ENCODE results near the gene BRD3OS. TPM values are rescaled to one million over a fixed set of nuclear protein-coding genes. Genes with fewer than 3 reads are reported as not detected.
"Not testable (repeated sequence)": the region's sequence is repeated elsewhere in the genome, so short reads cannot be mapped to it uniquely, and the experiment has no call there.

BRD3OS gene
- polyA plus RNA-seq, 1 experiment: 23.5 TPM

GRCh38 chr9:134071149-134071548, 45.9 kb downstream of the BRD3OS start:
- no peak overlapping the region for H3K4me3 ChIP-seq (ENCODE audit: low read depth, low read length)
- no peak for DNase-seq (ENCODE audit: low read depth)
- ChIA-PET CTCF (no interaction called here), POLR2A (no interaction called here)
- no peaks in the 10 kb centered on the region for H3K36me3 ChIP-seq (ENCODE audit: control insufficient read depth, insufficient read depth, low read length)
- TF ChIP-seq, protein P1, sequence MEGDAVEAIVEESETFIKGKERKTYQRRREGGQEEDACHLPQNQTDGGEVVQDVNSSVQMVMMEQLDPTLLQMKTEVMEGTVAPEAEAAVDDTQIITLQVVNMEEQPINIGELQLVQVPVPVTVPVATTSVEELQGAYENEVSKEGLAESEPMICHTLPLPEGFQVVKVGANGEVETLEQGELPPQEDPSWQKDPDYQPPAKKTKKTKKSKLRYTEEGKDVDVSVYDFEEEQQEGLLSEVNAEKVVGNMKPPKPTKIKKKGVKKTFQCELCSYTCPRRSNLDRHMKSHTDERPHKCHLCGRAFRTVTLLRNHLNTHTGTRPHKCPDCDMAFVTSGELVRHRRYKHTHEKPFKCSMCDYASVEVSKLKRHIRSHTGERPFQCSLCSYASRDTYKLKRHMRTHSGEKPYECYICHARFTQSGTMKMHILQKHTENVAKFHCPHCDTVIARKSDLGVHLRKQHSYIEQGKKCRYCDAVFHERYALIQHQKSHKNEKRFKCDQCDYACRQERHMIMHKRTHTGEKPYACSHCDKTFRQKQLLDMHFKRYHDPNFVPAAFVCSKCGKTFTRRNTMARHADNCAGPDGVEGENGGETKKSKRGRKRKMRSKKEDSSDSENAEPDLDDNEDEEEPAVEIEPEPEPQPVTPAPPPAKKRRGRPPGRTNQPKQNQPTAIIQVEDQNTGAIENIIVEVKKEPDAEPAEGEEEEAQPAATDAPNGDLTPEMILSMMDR (IDR thresholded peaks at IDR 0.05; ENCODE audit: insufficient read depth, low read depth, low read length): no peak
- peaks cover 16% of the 10 kb centered on the region for H3K27me3 ChIP-seq (ENCODE audit: control insufficient read depth, insufficient read depth, low read length)

- POLR2A ChIA-PET; CTCF ChIA-PET; H3K4me3 ChIP-seq (ENCODE audit: low read depth, low read length); H3K36me3 ChIP-seq (ENCODE audit: control insufficient read depth, insufficient read depth, low read length); DNase-seq (ENCODE audit: low read depth): not testable (repeated sequence)
- H3K27me3 ChIP-seq (ENCODE audit: control insufficient read depth, insufficient read depth, low read length): peaks cover 16% of the 10 kb centered on the region
Measured at GRCh38 chr9:134072683-134073082, 47.4 kb downstream of the BRD3OS start.

DNA sequence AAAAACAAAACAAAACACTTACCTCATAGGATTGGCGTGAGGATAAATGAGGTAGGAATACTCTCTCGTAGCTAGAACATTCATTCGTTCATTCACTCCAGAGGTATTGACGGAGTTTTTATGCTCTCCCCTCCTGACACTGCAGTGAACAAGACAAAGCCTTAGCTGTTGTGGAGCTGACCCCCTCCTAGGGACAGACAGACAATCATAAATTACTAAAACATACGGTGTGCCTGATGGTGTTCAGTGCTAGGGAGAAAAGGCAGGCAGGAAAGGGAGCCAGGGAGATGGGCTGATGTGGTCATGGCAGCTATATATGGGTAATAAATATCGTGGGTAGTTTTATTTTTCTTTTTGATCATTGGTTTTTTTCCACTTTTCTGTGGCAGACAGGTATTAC, 48.2 kb downstream of the BRD3OS start:
- DNase-seq (ENCODE audit: low read depth): no peak
- CTCF ChIA-PET: interaction anchor here (0.6 to 1.4 kb wide), 2 partner anchors 10 to 24 kb away, joined by 3 read pairs; no protein-coding TSS in a partner anchor
- POLR2A ChIA-PET: no interaction called here
- peaks cover 16% of the 10 kb centered on the region for H3K27me3 ChIP-seq (ENCODE audit: control insufficient read depth, insufficient read depth, low read length)
- no peaks in the 10 kb centered on the region for H3K36me3 ChIP-seq (ENCODE audit: control insufficient read depth, insufficient read depth, low read length)
- H3K4me3 ChIP-seq (ENCODE audit: low read depth, low read length): no peak overlapping the region
- TF ChIP-seq, protein P1 (IDR thresholded peaks at IDR 0.05; ENCODE audit: insufficient read depth, low read depth, low read length): no peak

- POLR2A ChIA-PET; H3K36me3 ChIP-seq (ENCODE audit: control insufficient read depth, insufficient read depth, low read length); DNase-seq (ENCODE audit: low read depth); H3K4me3 ChIP-seq (ENCODE audit: low read depth, low read length); CTCF ChIA-PET; H3K27me3 ChIP-seq (ENCODE audit: control insufficient read depth, insufficient read depth, low read length): not testable (repeated sequence)
Measured at GRCh38 chr9:134075689-134076088, 50.4 kb downstream of the BRD3OS start.

DNA sequence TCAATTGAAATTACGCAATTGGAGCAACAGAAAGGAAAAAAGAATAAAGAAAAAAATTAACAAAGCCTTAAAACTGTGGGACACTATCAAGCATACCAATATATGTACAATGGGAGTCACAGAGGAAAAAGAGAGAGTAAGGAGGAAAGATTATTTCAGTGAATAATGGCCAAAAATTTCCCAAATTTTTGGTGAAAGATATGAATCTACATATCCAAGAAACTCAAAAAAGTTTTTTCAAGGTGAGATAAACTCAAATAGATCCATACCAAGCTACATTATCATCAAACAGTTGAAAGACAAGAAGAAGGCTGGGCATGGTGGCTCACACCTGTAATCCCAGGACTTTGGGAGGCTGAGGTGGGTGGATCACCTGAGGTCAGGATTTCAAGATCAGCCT, 51.4 kb downstream of the BRD3OS start:
- DNase-seq (ENCODE audit: low read depth): no peak
- CTCF ChIA-PET: no interaction called here
- no peaks in the 10 kb centered on the region for H3K36me3 ChIP-seq (ENCODE audit: control insufficient read depth, insufficient read depth, low read length)
- POLR2A ChIA-PET: no interaction called here
- H3K4me3 ChIP-seq (ENCODE audit: low read depth, low read length): no peak overlapping the region
- H3K27me3 ChIP-seq (ENCODE audit: control insufficient read depth, insufficient read depth, low read length): peaks cover 3% of the 10 kb centered on the region
- TF ChIP-seq, protein P1 (IDR thresholded peaks at IDR 0.05; ENCODE audit: insufficient read depth, low read depth, low read length): no peak

Other genes with a start within 250 kb of the BRD3OS start
- 9.0 and 9.9 TPM in 2 replicates for gene VAV2, start 33.2 kb upstream of the BRD3OS start, polyA plus RNA-seq (2011; rRNA removed)
- gene BRD3, start 42.5 kb downstream of the BRD3OS start, polyA plus RNA-seq (2011; rRNA removed): 5.1 and 6.6 TPM in 2 replicates
- 23.8 and 24.4 TPM in 2 replicates for gene WDR5, start 110.6 kb downstream of the BRD3OS start, polyA plus RNA-seq (2011; rRNA removed)
- gene RNU6ATAC, start 139.1 kb downstream of the BRD3OS start, polyA plus RNA-seq (2011; rRNA removed): not detected in 2 replicates

All from BJ (cell line).